Neural cell (in vitro differentiated cells): ENCODE results near the gene FAF1. TPM values are rescaled to one million over a fixed set of nuclear protein-coding genes. Genes with fewer than 3 reads are reported as not detected.

Experiments used
- H2AFZ ChIP-seq: fragments of 200-600, 300-800 bp; sonication (generic), shearing (Covaris generic); 2 replicates; pipeline ENCODE4 v1.6.0; 2014; ENCODE audit warnings: low read depth, mild to moderate bottlenecking, antibody characterized with exemption, low read length, moderate library complexity
- H3F3A ChIP-seq: fragments of 200-600 bp; shearing (Covaris generic); 2 replicates; pipeline ENCODE4 v1.6.1; 2016; ENCODE audit warnings: mild to moderate bottlenecking, moderate library complexity, mixed read lengths, antibody characterized with exemption, low read length; ENCODE audit not compliant: insufficient read depth, poor library complexity, severe bottlenecking
- H3K27ac ChIP-seq: fragments of 200-600, 300-800 bp; sonication (generic), shearing (Covaris generic); 2 replicates; pipeline ENCODE4 v1.5.1; 2014; ENCODE audit warnings: mild to moderate bottlenecking, low read length, moderate library complexity
- H3K27me3 ChIP-seq: fragments of 300-800, 200-600 bp; sonication (generic), shearing (Covaris generic); 2 replicates; pipeline ENCODE4 v1.6.0; 2014; ENCODE audit warnings: mild to moderate bottlenecking, low read depth, low read length, moderate library complexity; ENCODE audit not compliant: insufficient read depth
- H3K36me3 ChIP-seq: fragments of 300-800, 200-600 bp; sonication (generic), shearing (Covaris generic); 2 replicates; pipeline ENCODE4 v1.5.1; 2014; ENCODE audit warnings: mild to moderate bottlenecking, antibody characterized with exemption, low read length, moderate library complexity; ENCODE audit not compliant: insufficient read depth
- H3K4me2 ChIP-seq: fragments of 300-800, 200-600 bp; sonication (generic), shearing (Covaris generic); 2 replicates; pipeline ENCODE4 v1.6.0; 2014; ENCODE audit warnings: mild to moderate bottlenecking, low read length
- H3K4me3 ChIP-seq: fragments of 300-800, 200-600 bp; sonication (generic), shearing (Covaris generic); 2 replicates; pipeline ENCODE4 v1.5.1; 2014; ENCODE audit warnings: mild to moderate bottlenecking, low read length, moderate library complexity
- H3K79me2 ChIP-seq: fragments of 200-600 bp; shearing (Covaris generic); replicated peaks from 2 replicates; pipeline ENCODE4 v1.6.0; 2014; ENCODE audit warnings: mild to moderate bottlenecking, low read length, moderate library complexity; ENCODE audit not compliant: insufficient read depth
- H3K9ac ChIP-seq: fragments of 300-800, 200-600 bp; sonication (generic), shearing (Covaris generic); 2 replicates; pipeline ENCODE4 v1.6.1; 2016; ENCODE audit warnings: mild to moderate bottlenecking, low read length, mixed read lengths
- H3K9me2 ChIP-seq: fragments of 200-600 bp; shearing (Covaris generic); 2 replicates; pipeline ENCODE4 v1.6.1; 2016; ENCODE audit warnings: mild to moderate bottlenecking, low read length, mixed read lengths; ENCODE audit not compliant: insufficient read depth
- H3K9me3 ChIP-seq: fragments of 200-600, 300-800 bp; sonication (generic), shearing (Covaris generic); 2 replicates; pipeline ENCODE4 v1.6.1; 2016; ENCODE audit warnings: mild to moderate bottlenecking, mixed run types, low read length, moderate library complexity, mixed read lengths
- H4K20me1 ChIP-seq: fragments of 200-600 bp; shearing (Covaris generic); 2 replicates; pipeline ENCODE4 v1.6.1; 2016; ENCODE audit warnings: mild to moderate bottlenecking, mixed run types; ENCODE audit not compliant: insufficient read depth
- EP300 ChIP-seq: fragments of 450-650 bp; conservative IDR thresholded peaks from 2 replicates; pipeline ENCODE4 v1.6.1; 2014; ENCODE audit warnings: antibody characterized with exemption, mild to moderate bottlenecking, moderate library complexity; ENCODE audit not compliant: poor library complexity, severe bottlenecking
- EZH2 ChIP-seq: fragments of 200-600, 300-800 bp; shearing (Covaris generic), sonication (generic); IDR thresholded peaks from 2 replicates; pipeline ENCODE4 v1.6.1; 2014; ENCODE audit warnings: antibody characterized with exemption, low read length, borderline replicate concordance, mild to moderate bottlenecking; ENCODE audit not compliant: insufficient read depth, poor library complexity, severe bottlenecking
- MXI1 ChIP-seq: fragments of 450-650 bp; conservative IDR thresholded peaks from 2 replicates; pipeline ENCODE4 v1.6.1; 2014; ENCODE audit warnings: antibody characterized with exemption, mild to moderate bottlenecking; ENCODE audit not compliant: poor library complexity, severe bottlenecking
- POLR2AphosphoS5 ChIP-seq: IDR thresholded peaks from 2 replicates; pipeline ENCODE4 v1.6.1; 2012
- RAD21 ChIP-seq: fragments of 450-650 bp; conservative IDR thresholded peaks from 2 replicates; pipeline ENCODE4 v1.6.1; 2014; ENCODE audit warnings: antibody characterized with exemption, mild to moderate bottlenecking, moderate library complexity
- SMC3 ChIP-seq: fragments of 450-650 bp; conservative IDR thresholded peaks from 2 replicates; pipeline ENCODE4 v1.6.1; 2014; ENCODE audit warnings: antibody characterized with exemption, mild to moderate bottlenecking, moderate library complexity; ENCODE audit not compliant: poor library complexity
- TAF1 ChIP-seq: IDR thresholded peaks from 2 replicates; pipeline ENCODE4 v1.6.1; 2012; ENCODE audit warnings: low read depth
- polyA plus RNA-seq: library from polyadenylated mRNA; depleted of rRNA; stranded (reverse); fragments of >200 nt; gene quantifications from 2 replicates; pipeline ENCODE4 v1.2.3, GENCODE V29; 2014
- TF ChIP-seq, protein P1 (sequence below): IDR thresholded peaks from 2 replicates; pipeline ENCODE4 v1.6.1; 2012; ENCODE audit warnings: borderline replicate concordance
- TF ChIP-seq, protein P2 (sequence below): fragments of 450-650 bp; IDR thresholded peaks from 2 replicates; pipeline ENCODE4 v1.5.1; 2014; ENCODE audit warnings: antibody characterized with exemption, mild to moderate bottlenecking, moderate library complexity; ENCODE audit not compliant: poor library complexity, severe bottlenecking

FAF1 gene
- polyA plus RNA-seq, 1 donor from 2014 or later: 52.1 TPM

DNA sequence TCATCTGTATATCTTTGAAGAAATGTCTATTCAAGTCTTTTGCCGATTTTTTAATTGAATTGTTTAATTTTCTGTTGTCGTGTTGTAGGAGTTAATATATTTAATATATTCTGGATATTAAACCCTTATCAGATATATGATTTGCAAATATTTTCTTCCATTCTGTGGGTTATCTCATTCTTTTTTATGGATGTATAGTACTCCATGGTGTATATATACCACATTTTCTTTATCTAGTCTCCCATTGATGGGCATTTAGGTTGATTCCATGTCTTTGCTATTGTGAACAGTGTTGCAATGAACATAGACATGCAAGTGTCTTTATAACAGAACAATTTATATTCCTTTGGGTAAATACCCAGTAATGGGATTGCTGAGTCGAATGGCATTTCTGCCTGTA lies 436.5 kb downstream of the FAF1 start:
- Histone ChIP-seq H3K4me3 (no peak overlapping the region), H3K27ac (no peak overlapping the region), H3K27me3 (no peaks in the 10 kb centered on the region), H3K4me2 (no peak overlapping the region), H3K9me3 (no peaks in the 10 kb centered on the region), H3K36me3 (no peaks in the 10 kb centered on the region), H3F3A (no peaks in the 10 kb centered on the region), H3K9me2 (no peaks in the 10 kb centered on the region), H4K20me1 (no peaks in the 10 kb centered on the region), H3K79me2 (no peaks in the 10 kb centered on the region), H3K9ac (no peak overlapping the region), H2AFZ (no peak overlapping the region)
- TF ChIP-seq EZH2 (no peak), EP300 (no peak)

DNA sequence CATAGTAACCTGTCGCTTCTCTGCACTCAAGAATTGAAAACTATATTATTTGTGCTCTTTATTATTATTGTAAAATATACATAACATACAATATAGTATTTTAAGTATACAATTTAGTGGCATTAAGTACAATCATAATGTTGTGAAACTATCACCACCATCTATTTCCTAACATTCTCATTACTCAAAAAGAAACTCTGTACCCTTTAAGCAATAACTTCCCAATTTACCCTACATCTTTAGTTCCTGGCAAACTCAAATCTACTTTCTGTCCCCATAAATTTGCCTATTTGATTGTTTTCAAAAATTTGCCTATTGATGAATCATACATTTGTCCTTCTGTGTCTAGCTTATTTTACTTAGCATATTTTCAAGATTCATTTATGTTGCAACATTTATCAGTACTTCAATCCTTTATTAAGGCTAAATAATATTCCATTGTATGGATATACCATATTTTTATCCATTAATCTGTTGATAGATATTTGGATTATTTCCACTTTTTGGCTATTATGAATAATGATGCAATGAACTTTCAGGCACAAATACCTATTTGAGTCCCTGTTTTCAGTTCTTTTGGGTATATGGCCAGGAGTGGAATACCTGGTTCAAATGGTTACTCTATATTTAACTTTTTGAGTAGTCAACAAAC lies 437.2 kb downstream of the FAF1 start:
- H2AFZ ChIP-seq: no peak overlapping the region
- no peaks in the 10 kb centered on the region for H3K9me3 ChIP-seq
- H4K20me1 ChIP-seq: no peaks in the 10 kb centered on the region
- no peak overlapping the region for H3K4me2 ChIP-seq
- H3K36me3 ChIP-seq: no peaks in the 10 kb centered on the region
- no peaks in the 10 kb centered on the region for H3K9me2 ChIP-seq
- H3K27ac ChIP-seq: no peak overlapping the region
- no peaks in the 10 kb centered on the region for H3K27me3 ChIP-seq
- no peaks in the 10 kb centered on the region for H3F3A ChIP-seq
- H3K4me3 ChIP-seq: no peak overlapping the region
- H3K79me2 ChIP-seq: no peaks in the 10 kb centered on the region
- no peak overlapping the region for H3K9ac ChIP-seq
- TF ChIP-seq SMC3: no peak
- TF ChIP-seq EZH2: no peak
- TF ChIP-seq, protein P1, sequence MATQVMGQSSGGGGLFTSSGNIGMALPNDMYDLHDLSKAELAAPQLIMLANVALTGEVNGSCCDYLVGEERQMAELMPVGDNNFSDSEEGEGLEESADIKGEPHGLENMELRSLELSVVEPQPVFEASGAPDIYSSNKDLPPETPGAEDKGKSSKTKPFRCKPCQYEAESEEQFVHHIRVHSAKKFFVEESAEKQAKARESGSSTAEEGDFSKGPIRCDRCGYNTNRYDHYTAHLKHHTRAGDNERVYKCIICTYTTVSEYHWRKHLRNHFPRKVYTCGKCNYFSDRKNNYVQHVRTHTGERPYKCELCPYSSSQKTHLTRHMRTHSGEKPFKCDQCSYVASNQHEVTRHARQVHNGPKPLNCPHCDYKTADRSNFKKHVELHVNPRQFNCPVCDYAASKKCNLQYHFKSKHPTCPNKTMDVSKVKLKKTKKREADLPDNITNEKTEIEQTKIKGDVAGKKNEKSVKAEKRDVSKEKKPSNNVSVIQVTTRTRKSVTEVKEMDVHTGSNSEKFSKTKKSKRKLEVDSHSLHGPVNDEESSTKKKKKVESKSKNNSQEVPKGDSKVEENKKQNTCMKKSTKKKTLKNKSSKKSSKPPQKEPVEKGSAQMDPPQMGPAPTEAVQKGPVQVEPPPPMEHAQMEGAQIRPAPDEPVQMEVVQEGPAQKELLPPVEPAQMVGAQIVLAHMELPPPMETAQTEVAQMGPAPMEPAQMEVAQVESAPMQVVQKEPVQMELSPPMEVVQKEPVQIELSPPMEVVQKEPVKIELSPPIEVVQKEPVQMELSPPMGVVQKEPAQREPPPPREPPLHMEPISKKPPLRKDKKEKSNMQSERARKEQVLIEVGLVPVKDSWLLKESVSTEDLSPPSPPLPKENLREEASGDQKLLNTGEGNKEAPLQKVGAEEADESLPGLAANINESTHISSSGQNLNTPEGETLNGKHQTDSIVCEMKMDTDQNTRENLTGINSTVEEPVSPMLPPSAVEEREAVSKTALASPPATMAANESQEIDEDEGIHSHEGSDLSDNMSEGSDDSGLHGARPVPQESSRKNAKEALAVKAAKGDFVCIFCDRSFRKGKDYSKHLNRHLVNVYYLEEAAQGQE: no peak
- TF ChIP-seq TAF1: no peak
- no peak for TF ChIP-seq RAD21
- TF ChIP-seq MXI1: no peak
- TF ChIP-seq POLR2AphosphoS5: no peak
- TF ChIP-seq, protein P2, sequence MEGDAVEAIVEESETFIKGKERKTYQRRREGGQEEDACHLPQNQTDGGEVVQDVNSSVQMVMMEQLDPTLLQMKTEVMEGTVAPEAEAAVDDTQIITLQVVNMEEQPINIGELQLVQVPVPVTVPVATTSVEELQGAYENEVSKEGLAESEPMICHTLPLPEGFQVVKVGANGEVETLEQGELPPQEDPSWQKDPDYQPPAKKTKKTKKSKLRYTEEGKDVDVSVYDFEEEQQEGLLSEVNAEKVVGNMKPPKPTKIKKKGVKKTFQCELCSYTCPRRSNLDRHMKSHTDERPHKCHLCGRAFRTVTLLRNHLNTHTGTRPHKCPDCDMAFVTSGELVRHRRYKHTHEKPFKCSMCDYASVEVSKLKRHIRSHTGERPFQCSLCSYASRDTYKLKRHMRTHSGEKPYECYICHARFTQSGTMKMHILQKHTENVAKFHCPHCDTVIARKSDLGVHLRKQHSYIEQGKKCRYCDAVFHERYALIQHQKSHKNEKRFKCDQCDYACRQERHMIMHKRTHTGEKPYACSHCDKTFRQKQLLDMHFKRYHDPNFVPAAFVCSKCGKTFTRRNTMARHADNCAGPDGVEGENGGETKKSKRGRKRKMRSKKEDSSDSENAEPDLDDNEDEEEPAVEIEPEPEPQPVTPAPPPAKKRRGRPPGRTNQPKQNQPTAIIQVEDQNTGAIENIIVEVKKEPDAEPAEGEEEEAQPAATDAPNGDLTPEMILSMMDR: no peak
- no peak for TF ChIP-seq EP300
